ENCODE data around the gene MEF2C.
"Not testable (repeated sequence)": the region's sequence is repeated elsewhere in the genome, so short reads cannot be mapped to it uniquely, and the experiment has no call there.

MEF2C gene

GRCh38 chr5:88858392-88858791 is 24.6 kb downstream of the MEF2C start:
- DNase-seq, result no peak

- not testable (repeated sequence) for DNase-seq
Observed at GRCh38 chr5:88856381-88856780, 26.6 kb downstream of the MEF2C start.

- DNase-seq, result no peak
Observed at GRCh38 chr5:88854769-88855168, 28.2 kb downstream of the MEF2C start.

- DNase-seq, result no peak
Observed at GRCh38 chr5:88847420-88847819, 35.6 kb downstream of the MEF2C start.

- DNase-seq, result no peak
Observed at GRCh38 chr5:88846434-88846833, 36.5 kb downstream of the MEF2C start.

- DNase-seq, result no peak
Observed at GRCh38 chr5:88845081-88845697, 37.8 kb downstream of the MEF2C start.

- DNase-seq, result no peak
Observed at GRCh38 chr5:88842784-88843183, 40.2 kb downstream of the MEF2C start.

GRCh38 chr5:88841212-88841611 is 41.8 kb downstream of the MEF2C start:
- DNase-seq, result no peak

- DNase-seq, result no peak
Observed at GRCh38 chr5:88840495-88840894, 42.5 kb downstream of the MEF2C start.

- no peak for DNase-seq
Observed at GRCh38 chr5:88839238-88839637, 43.7 kb downstream of the MEF2C start.

- DNase-seq, result no peak
Observed at GRCh38 chr5:88838500-88838899, 44.5 kb downstream of the MEF2C start.

- DNase-seq, result no peak
Observed at GRCh38 chr5:88837817-88838216, 45.2 kb downstream of the MEF2C start.

GRCh38 chr5:88837222-88837621 is 45.8 kb downstream of the MEF2C start:
- DNase-seq, result no peak

GRCh38 chr5:88836195-88836838 is 46.7 kb downstream of the MEF2C start:
- no peak for DNase-seq

- DNase-seq, result no peak
Observed at GRCh38 chr5:88834499-88834898, 48.5 kb downstream of the MEF2C start.

GRCh38 chr5:88834131-88834462 is 48.9 kb downstream of the MEF2C start:
- DNase-seq, result no peak

GRCh38 chr5:88833371-88834130 is 49.4 kb downstream of the MEF2C start:
- no peak for DNase-seq

- no peak for DNase-seq
Observed at GRCh38 chr5:88831816-88832215, 51.2 kb downstream of the MEF2C start.

- no peak for DNase-seq
Observed at GRCh38 chr5:88830567-88830966, 52.4 kb downstream of the MEF2C start.

- no peak for DNase-seq
Observed at GRCh38 chr5:88829775-88830174, 53.2 kb downstream of the MEF2C start.

GRCh38 chr5:88829054-88829453 is 53.9 kb downstream of the MEF2C start:
- DNase-seq, result no peak

- DNase-seq, result no peak
Observed at GRCh38 chr5:88827997-88828396, 55.0 kb downstream of the MEF2C start.

GRCh38 chr5:88826646-88827585 is 56.1 kb downstream of the MEF2C start:
- DNase-seq, result no peak

All from activated CD4-positive, CD25-positive, alpha-beta regulatory T cell treated with anti-CD3 and anti-CD28 coated beads, Interleukin-2, amount 50 U/mL, for 72 hours (primary cell).